Fibroblast of the aortic adventitia (primary cell): Measurements from ENCODE around the gene CHMP1A. TPM values are rescaled to one million over a fixed set of nuclear protein-coding genes. Genes with fewer than 3 reads are reported as not detected.

ENCODE experiments used
- DNase-seq: peaks from one replicate; pipeline ENCODE4 v3.0.0-alpha.2; 2010; ENCODE audit warnings: low read depth
- H3K4me3 ChIP-seq: 2 replicates; pipeline ENCODE4 v1.5.1; 2011; ENCODE audit warnings: low read depth, mild to moderate bottlenecking, control low read depth, low read length, moderate library complexity
- total RNA-seq: library from RNA; depleted of rRNA; stranded (reverse); fragments of >200 nt; gene quantifications from 2 replicates; pipeline ENCODE4 v1.2.3, GENCODE V29; 2012; ENCODE audit warnings: low replicate concordance
- TF ChIP-seq, protein P1 (sequence below): IDR thresholded peaks from 2 replicates; pipeline ENCODE4 v1.5.1; 2011; ENCODE audit warnings: mild to moderate bottlenecking, low read length, control low read depth, inconsistent platforms; ENCODE audit not compliant: insufficient read depth

The CHMP1A gene
- total RNA-seq, 1 donor = 80.0 TPM

DNA sequence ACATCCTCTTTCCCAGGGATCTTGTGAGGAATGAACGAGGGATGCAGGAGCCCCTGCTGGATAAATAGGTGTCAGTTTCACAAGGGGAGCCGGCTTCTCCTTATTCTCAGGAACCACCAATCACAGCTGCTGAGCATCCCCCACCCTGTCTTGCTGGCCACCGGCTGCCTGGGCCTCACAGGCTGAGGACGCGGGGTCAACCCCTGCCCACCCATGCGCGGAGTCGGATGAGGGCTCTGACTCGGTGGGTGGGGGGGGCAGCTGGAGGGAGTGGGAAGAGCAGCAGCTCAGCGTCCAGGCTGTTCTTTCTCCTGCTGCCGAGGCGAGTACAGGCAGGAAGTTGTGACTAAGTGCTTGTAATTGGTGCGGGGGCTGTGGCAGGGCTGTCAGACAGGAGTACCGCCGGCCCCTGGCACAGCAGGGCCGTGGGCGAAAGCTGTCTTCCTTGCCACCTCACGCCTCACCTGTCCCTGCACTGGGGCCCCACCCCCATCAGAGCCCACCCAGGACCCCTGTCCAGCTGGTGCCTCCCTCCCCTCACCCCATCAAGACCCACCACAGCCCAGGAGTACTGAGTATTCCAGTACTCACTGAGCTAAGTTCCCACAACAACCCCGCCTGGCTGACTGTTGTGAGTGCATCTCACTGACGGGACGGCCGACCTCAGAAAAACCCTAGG, 55.1 kb downstream of the CHMP1A start:
- DNase-seq = peak; percentile 73
- TF ChIP-seq, protein P1, sequence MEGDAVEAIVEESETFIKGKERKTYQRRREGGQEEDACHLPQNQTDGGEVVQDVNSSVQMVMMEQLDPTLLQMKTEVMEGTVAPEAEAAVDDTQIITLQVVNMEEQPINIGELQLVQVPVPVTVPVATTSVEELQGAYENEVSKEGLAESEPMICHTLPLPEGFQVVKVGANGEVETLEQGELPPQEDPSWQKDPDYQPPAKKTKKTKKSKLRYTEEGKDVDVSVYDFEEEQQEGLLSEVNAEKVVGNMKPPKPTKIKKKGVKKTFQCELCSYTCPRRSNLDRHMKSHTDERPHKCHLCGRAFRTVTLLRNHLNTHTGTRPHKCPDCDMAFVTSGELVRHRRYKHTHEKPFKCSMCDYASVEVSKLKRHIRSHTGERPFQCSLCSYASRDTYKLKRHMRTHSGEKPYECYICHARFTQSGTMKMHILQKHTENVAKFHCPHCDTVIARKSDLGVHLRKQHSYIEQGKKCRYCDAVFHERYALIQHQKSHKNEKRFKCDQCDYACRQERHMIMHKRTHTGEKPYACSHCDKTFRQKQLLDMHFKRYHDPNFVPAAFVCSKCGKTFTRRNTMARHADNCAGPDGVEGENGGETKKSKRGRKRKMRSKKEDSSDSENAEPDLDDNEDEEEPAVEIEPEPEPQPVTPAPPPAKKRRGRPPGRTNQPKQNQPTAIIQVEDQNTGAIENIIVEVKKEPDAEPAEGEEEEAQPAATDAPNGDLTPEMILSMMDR = no peak
- peak overlapping the region; percentile 25 for H3K4me3 ChIP-seq

DNA sequence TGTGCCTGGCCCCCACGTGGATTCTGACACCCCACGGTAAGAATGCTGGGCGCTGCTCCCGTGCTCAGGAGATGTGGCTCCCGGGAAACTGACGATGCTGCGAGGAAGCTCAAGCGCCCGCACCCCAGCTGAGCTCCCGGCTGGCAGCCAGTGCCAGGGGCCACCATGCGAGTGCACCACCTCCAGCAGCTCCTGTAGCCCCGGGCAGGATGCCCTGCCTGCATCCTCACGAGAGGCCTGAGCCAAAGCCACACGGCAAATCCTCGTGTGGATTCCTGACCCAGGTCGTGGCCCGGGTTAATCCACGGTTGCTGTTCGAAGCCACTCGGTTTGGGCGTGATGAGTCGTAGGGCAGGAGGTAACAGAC, 55.6 kb downstream of the CHMP1A start:
- no peak overlapping the region for H3K4me3 ChIP-seq
- no peak for DNase-seq
- TF ChIP-seq, protein P1 = no peak

DNA sequence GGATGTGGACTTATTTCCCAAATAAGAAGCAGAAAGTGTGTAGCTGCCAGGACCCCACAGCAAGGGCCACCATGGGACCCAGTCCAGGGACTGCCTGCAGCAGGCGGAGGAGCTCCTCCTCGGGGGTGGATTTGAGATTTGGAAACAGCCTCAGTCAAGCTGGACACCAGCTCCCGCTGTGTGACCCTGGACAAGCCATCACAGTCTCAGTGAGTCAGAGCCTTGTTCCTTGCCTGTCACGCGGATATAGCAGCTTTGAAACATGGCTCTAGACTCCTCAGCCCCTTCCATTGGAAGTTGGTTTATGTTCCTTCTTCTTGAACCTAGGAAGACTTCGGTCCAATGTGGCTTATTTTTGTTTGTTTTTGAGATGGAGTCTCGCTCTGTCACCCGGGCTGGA, 56.6 kb downstream of the CHMP1A start:
- TF ChIP-seq, protein P1 = no peak
- no peak overlapping the region for H3K4me3 ChIP-seq
- no peak for DNase-seq

DNA sequence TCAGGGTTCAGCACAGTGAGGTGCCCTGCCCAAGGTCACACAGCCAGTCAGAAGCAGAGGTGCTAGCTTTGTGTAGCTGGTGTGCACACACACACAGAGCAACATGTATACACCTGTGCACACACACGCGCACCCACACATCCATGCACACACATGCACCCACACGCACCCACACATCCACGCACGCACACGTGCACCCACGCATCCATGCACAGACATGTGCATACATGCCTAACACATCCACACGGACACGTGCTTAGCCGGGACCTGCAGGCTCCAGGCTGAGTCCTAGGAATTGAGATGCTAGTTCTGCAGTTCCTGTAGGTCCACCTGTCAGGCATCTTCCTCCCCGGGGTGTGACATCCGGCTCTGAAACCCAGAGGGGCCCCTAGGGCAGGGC, 57.1 kb downstream of the CHMP1A start:
- DNase-seq = no peak
- no peak overlapping the region for H3K4me3 ChIP-seq
- TF ChIP-seq, protein P1 = no peak

DNA sequence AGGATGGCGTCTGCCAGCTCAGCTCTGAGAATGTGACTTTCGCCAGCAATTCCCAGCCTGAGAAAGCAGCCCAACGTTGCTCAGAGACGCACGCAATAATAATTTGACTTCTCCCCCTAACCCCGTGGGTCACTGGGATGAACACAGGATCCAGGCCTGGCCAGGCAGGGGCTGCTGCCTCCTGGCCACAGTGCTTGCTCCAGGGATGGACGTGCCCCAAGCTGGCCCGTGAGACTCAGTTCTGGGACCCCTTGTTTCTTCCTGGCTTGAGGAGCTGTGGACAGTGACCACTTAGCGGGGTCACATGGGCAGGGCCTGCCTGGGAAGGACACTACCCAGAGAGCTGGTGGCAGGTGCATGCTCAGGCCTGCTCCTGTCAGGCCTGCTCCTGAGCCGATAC, 57.6 kb downstream of the CHMP1A start:
- no peak for DNase-seq
- no peak overlapping the region for H3K4me3 ChIP-seq
- TF ChIP-seq, protein P1 = no peak

DNA sequence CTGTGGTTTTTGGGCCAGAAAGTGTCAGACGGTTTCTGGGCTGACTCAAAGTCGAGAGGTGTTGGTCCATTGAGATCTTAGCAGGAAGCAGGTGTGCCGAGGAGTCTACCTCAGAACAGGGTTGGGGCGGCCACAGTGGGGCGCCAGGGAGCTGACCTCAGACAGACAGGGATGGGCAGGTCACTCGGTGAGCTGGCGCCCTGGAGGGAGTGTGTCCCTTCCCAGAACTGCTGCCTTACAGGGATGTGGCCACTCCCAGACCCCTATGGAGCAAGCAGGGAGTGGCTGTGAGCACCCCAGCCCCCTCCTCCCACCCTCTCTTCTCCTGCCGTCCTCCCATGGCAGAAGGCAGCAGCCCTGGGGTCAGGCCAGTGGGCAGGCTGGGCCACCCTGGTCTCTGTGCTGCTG, 58.1 kb downstream of the CHMP1A start:
- H3K4me3 ChIP-seq = no peak overlapping the region
- no peak for DNase-seq
- TF ChIP-seq, protein P1 = peak; percentile 35

DNA sequence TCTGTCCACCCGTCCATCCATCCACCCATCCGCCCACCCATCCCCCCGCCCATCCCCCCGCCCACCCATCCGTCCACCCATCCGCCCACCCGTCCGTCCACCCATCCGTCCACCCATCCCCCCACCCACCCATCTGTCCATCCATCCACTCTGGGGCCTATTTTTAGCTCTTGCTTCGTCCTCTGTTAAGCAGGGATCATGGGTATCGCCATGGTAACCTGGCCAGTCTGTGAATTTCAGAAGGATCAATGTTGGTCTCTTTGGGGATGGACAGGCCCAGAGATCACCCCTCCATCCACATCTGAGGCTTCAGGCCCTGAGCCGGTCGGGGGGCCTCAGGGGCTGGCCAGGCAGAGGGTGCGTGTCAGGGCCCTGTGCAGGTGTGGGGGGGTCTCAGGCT, 59.3 kb downstream of the CHMP1A start:
- DNase-seq = peak; percentile 37
- no peak overlapping the region for H3K4me3 ChIP-seq
- TF ChIP-seq, protein P1 = no peak
